ENCODE results near the gene ESPN.

ESPN gene

DNA sequence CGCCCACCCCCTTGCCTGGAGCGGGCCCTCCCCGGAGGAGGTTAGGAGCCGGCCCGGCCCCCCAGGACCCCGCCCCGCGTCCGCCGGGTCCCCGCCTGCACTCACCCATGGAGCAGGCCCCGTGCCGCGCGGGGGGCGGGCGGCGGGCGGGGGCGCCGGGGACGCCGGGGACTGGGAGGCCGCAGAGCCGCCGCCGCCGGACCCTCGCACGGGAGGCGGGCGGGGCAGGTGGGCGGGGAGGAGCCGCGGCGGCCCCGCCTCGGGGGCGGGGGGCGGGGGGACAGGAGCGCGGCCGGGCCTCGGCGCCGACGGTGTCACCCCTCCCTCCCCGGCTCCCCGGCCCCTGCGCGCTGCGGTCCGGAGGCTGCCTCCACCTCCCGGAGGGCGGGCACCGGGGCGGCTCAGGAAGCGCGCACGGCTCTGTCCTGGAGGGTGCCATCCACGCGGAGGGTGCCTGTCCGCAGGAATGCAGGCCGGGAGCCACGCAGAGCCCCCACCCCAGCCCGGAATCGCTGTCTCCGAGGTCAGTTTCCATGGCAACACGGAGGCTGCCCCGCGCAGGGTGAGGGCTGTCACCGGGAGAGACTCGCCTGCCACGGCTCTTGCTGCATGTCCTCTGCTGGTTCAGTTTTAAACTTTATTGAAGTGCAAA is 72.8 kb downstream of the ESPN start:
- DNase-seq (ENCODE audit: low read depth in 3 of 3) = no peak

DNA sequence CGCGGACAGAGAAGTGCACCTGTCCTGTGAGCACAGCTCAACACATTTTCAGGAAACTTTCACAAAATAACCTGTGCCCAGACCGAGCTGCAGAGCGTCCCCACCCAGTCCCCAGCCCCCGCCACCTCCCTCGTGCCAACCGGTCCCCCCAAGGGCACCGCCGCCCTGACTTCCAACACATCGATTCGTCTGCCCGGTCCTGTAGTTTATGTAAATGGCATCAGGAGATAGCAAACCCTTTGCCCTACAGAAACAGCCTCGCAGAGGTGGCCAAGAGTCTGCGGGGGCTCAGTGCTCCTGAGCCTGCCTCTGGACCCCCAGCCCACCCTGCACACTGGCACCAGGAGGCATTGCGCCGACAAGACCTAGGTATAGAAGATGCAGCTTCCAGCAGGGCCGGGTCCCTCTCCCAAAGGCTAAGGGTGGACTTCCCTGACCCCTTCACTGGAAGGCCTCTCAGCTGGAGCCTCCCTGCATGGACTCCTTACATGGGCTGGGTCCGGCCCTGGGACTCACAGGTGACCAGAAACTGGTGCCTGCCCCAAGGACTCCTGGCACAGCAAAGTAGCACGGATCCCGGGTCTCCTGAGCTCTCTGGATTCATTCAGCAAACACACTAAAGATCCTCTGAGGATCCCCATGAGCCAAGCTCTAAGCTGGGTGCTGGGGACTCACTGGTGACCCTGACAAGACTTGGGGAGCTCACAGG is 73.4 kb downstream of the ESPN start:
- no peak for DNase-seq (ENCODE audit: low read depth in 3 of 3)

DNA sequence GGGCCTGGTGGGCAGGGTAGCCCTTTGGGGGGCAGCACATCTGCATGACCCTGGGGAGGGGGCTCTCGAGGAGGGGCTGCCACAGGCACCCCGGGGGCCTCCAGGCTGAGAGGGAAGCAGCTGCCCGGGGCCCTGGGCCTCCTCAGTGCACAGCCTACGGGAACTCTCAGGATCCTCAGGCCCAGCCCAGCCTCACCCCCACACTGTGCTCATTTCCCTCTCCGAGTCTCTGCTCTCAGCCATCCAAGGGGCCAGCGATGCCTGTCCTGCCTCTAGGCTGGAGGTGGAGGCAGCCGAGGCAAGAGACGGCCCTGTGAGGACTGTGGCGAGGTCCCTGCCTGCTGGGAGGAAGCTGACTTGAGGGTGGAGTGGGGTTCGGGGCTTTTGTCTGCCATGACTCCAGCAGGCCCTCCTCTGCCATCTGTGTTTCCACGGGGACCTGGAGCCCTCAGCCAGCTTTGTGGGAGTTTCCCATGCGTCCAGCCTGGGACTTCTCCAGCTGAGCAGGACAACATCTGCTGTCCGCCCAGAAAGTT is 74.1 kb downstream of the ESPN start:
- DNase-seq (ENCODE audit: low read depth in 3 of 3) = no peak

DNA sequence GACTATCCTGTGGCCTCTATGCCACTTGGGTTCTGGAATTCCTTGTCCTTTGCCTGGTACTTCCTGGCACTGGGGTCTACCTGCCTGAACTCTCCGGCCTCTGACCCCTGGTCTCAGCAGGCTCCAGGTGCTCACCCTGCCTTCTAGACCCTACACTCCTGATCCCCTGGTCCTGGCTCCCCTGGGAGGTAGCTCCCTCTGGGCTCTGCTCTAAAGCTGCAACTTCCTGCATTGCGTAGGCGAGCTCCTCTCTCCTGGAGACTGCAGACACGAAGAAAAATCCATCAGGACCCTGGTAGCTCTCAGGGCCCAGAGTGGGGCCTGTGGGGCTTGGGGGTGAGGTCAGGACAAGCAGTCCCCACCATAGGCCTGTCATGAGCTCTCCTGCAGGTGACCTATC is 74.7 kb downstream of the ESPN start:
- no peak for DNase-seq (ENCODE audit: low read depth in 3 of 3)

DNA sequence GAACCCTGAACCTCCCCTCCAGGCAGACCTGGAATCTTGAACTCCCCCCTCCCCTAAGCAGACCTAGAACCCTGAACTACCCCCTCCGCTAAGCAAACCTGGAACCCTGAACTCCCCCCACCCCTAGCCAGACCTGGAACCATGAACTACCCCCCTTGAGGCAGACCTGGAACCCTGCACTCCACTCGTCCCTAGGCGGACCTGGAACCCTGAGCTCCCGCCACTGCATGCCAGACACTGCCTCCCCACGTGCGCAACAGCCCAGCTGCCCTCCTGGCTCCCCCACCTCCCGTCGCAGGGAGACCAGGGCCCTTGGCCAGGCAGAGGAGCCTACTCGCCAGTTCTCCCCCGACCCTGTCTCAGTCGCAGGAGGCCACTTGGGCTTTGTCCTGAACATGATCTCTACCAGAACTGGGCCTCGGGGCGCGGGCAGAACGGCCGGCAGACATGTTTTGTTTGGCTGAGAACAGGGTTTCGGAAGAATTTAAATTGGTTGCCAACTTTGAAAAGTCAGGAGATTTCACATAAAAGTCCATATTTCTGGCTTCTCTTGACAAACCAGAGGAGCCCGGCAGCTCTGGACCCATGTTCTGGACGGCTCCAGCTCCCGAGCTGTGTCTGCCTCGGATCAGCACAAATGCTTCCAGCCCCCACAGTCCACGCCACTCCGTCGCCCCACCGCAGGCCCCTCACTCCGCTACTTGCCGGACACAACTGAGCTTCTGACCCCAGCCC is 76.1 kb downstream of the ESPN start:
- DNase-seq (ENCODE audit: low read depth in 3 of 3) = no peak

DNA sequence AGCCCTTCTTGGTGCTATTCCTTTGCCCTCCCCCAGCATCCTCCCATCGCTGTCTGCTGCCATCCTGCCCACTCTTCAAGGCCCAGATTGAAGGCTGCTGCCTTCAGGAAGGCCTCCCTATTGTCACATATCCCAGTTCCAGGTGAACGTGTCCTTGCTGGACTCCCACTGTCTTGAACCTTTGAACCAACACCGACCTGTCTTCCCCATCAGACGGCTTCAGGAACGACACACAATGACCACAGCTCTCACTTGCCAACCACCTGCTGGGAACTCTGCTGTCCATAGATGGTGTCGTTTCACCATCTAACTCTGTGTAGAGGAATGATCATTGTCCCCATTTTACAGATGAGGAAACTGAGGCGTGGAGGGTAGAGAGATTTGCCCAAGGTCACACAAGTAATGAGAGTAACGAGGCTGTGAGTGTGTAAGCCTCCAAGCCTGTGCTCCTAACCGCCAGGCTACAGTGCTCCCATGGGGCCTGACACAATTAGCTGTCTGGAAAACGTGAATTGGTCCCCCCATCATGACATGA is 76.8 kb downstream of the ESPN start:
- no peak for DNase-seq (ENCODE audit: low read depth in 3 of 3)

DNA sequence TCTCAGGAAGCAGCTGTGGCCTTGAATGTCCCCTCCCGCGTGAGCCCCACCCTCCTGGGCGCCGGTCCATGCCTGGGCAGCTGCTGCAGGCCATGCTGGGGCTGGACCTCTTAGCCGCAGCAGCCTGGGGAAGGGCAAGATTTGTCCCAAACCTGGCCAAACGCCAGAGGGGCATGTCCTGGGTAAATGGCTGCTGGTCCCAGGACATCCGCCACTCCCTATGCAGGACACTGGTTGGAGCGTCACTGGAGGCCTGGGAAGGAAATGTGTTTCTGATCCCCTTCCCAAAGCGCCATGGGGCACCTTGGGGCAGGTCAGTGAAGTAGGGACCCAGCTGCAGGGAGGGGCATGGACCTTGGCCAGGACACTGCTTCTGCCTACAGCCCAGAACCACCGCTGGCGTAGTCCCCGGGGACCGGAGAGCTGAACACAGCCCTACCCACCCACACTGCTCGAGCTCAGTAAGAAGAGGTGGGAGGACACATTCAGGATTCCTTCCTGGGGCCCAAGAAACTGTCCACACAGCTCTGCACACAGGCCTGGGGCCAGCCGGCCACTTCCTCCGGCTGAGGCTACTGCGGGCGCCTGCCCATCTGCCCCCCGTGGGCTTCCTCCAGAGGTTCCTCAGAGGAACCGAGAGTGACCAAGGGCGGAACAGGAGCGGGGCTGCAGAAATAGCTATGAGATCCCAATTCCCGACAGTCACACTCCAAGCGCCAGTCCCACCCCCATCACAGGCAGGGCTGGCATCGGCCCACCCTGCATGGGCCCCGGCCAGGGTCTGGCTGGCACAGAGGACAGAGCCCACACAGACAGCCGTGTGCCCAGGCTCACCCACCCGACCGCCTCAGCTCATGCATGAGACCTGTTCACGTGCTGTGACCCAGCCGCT is 77.7 kb downstream of the ESPN start:
- no peak for DNase-seq (ENCODE audit: low read depth in 3 of 3)

DNA sequence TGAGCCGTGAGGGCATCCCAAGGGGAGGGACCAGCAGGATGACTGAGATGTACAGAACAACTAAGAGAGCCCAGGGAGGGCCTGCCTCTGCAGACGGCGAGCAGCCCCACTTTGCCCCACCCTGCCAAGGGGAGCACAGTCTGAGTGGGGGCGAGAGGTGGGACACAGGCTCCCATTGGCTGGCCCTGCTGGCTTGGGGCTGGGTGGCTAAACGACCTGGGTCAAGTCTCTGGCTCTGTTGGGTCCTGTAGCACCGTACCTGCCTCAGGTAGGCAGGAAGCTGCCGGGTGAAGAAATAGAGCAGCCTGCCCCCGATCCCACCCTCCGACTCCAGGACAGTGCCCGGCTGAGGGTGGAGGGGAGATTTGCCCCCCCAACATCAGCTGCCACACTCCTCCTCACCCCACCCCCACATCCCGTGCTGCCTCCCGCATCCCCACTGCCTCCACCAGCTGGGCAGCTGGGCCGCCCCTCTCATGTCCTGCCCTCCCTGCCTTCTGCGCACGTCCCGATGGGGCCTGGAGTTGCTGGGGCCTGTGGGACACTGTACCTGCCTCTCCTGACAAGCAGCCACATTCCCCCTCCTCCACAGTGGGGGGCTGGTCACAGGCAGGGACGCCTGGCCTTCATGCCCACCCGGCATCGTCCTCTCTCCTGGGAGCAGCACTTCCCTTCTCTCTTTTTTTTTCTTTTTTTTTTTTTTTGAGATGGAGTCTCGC is 79.5 kb downstream of the ESPN start:
- no peak for DNase-seq (ENCODE audit: low read depth in 3 of 3)

DNA sequence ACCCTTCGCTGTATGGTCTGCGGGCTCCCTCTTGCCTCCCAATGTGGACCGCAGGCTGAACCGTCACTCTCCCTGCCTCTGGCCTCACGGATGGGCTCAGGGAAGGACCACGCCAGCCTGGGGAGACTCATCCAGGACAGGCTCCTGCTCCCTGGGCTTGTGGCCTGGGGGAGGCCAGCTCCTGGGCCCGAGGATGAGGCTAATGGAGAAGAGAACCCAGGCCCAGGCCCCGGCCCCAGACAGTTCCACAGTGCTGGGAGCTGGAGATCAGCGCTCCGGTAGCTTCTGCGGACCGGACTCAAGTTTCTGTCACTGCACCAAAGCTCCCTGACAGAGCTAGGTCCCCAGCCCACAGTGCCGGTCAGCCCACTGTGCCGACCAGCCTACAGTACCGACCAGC is 80.3 kb downstream of the ESPN start:
- DNase-seq (ENCODE audit: low read depth in 3 of 3) = no peak

DNA sequence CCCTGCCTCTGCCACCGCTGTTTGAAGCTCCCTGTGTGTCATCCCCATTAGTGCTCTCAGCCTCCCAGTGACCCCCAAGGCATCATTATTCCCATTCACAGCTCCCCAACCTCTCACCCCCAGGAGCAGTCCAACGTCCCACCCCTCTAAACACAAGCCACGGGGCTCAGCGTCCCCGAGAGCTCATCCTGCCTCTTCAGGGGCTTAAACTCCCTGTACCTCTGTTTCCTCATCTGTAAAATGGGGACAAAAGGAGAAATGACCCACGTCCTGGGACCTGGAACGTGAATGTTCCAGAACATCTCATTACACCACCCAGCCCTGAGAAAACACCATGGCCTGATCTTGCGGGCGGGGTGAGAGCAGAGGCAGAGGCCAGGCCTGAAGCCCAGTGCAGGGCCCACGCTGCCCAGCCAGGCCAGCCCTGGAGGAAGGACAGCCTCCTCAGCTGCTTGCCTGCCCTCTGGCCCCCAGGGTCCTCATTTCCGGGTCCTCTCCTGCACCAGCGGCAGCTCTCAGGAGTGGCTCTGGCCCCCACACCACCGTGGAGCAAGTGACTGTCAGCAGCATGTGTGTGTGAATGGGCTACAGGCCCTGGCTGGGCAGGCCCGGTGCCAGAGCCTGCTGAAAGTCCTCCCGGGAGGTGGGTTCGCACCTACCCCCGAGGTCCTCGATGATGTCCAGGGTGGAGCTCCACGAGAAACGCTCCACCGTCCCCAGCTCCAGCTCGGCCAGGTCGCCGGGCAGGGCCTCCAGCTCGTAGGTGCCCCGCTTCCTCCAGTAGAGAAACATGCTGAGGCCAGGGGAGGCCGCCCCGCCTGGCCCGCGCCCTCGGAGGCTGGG is 81.0 kb downstream of the ESPN start:
- DNase-seq (ENCODE audit: low read depth in 3 of 3) = no peak

DNA sequence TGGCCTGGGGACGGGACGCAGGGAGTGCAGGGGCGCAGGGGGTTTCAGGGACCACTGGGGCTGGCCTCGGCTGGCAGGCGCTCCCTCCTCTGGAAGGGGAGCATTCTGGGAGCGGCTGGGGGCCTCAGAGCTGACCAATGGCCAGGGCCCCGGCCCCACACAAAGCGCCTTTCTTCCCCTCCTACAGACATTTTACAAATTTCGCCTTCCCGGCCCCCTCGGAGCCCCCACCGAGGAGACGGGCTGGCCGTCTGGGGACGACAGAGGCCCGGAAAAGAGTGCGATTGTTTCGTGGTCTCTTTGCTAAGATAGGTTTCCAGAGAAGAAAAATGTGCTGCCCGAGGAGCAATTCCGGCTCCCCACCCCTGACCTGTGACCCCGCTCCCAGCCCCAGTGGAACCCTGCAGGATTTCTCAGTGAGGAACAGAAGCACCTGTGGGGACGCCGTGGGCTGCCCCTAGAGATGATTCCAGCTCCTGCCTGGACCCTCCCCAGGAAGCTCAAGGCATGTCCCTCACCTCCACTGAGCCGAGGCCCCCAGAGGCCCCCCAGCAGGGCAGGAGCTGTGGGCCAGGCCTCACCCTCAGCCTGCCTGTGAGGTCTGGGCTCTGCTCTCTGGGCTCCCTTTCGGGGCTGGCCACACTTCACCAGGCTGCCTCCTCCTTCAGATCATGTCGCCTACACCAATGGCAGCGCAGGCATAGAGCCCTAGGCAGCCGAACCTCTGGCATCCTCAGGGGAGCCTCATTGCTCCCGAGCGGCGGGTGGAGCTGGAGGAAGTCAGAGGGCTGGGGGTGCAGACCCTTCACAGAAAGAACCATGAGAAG is 81.8 kb downstream of the ESPN start:
- DNase-seq (ENCODE audit: low read depth in 3 of 3) = no peak

DNA sequence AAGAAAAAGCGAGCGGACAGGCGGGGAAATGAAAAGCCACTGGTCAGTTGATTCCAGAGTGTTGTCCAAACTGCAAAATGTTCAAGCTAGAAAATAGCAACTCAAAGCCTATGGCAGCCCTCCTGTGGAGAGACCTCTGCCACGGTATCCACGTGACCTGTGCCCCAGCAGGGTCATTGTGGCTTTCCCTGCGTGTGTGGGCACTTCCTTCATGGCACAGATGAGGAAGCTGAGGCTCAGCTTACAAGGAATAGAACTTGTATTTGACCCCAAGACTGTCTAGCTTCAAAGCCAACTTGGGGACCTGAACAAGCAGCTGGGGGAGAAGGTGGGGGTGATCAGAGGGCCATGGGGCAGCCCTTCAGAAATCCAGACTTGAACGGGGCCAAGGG is 82.5 kb downstream of the ESPN start:
- no peak for DNase-seq (ENCODE audit: low read depth in 3 of 3)

DNA sequence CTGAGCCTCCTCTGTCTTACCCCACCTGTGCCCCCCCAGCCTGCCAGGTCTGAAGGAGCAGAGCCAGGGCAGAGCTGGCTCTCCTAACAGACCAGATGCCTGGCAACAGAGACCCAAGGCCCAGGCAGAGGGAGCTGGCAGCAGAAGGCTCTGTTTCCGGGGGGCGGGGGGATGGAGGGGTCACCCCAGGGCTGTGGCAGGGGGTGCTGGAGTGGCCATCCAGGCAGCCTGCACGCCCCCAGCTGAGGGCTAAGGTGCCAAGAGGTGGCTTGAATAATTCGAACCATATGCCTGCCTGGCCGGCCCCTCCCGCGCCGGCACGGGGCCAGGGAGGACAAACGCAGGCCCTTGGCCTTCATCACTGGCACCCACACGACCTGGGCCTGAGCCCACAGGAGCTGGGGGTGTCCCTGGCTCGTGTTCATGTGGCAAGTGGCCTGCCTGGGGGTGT is 82.9 kb downstream of the ESPN start:
- DNase-seq (ENCODE audit: low read depth in 3 of 3) = no peak

DNA sequence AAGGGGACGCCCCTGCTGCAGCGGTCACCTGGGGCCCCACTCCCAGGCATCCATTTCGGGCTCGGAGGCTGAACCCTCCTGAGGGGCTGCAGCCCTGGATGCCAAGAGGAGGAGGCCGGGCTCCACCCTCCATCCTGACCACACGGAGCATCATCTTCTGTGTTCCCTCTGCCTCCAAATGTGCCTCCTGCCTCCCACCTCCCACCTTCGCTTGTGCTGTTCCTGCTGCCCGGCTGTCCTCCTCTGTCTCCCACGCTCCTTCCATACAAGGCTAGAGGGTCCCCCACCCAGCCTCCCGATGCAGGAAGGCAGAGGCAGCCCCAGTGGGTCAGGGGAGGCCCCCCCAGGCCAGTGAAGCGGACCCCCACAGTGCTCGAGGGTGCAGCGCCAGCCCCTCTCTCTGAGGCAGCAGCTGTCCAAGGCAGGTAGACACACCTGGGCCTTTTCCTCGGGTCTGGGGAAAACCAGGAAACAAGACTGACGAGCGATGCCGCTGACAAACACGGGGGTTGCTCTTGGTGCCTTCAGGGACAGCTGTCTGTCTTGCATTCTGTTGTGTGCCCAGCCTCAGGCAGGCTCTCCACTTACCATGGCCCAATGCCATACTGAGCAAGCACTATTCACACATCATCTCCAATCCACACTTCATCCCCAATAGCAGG is 83.7 kb downstream of the ESPN start:
- DNase-seq (ENCODE audit: low read depth in 3 of 3) = no peak

DNA sequence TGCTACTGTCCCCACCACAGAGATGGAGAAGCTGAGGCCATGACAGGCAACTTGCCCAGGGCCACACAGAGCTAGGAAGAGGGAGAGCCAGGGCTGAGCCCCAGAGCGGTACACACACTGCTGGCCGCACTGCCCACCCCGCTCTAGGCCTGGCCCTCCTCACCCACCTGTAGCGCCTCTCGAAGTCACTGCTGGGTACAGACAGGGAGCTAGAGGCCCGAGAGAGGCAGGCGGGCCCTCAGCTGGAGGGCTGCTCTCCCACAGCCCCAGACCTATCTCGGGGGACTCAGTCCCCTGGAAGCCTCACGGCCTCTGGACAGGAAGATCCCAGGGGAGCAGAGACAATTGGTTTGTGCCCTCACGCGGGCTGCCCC is 84.2 kb downstream of the ESPN start:
- DNase-seq (ENCODE audit: low read depth in 3 of 3) = no peak

DNA sequence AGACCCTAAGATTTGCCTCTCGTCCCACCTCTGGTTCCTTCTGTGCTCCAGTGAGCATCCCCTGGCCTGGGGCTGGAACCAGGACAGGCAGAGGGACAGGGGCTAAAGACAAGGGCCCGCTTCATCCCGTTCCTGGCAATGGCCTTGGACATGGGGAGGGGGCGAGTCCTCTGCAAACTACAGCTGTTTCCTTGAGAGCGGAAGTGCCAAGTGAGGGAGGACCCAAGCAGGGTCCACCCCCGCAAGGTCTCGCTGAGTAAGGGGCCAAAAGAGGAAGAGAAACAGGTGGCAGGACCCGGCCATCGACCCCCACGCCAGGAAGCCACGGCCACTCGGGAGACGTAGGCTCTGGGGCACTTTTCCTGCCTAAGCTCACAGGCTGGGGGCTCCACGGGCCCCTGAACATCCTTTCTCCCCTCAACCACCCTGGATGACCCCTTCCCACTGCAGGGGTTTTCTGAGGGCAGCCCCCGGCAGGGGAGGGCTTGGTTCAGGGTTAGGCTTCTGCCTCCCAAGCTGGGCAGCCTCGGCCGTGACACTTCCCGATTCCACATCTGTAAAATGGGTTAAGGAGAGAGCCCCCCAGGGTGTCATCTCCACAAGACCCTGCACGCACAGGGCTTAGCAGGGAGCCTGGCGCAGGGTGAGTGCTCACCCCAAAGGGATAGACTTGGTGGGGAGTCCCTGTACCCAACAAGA is 84.8 kb downstream of the ESPN start:
- DNase-seq (ENCODE audit: low read depth in 3 of 3) = no peak

DNA sequence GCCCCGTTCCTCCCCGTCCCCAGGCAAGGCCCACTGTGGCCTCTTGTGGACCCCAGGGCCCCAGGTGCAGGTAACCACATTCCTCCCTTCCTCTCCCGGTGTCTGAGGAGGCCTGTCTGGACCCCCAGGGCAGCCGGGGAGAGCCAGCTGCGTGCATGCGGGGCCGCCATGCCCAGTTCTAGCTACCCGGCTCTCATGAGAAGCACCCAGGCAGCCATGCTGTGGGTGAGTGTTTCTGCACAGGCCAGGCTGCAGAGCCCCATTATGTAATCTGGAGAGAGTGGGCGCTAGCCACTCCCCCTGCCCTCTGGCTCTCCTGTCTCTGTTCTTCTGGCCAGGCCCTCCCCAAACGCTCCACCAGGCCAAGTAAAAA is 85.3 kb downstream of the ESPN start:
- no peak for DNase-seq (ENCODE audit: low read depth in 3 of 3)

DNA sequence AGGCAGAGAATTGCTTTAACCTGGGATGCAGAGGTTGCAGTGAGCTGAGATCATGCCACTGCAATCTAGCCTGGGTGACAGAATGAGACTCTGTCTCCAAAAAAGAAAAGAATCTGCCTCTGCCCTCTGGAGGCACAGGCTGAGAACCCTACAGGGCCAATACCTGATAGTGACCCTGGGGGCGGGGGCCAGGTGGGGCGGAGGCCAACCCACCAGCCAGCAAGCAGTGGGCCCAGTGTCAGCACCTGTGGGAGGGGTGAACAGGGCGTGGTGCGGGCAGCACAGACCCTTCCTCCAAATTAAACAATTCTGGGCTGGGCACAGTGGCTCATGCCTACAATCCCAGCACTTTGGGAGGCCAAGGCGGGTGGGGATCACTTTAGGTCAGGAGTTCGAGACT is 85.9 kb downstream of the ESPN start:
- DNase-seq (ENCODE audit: low read depth in 3 of 3) = no peak
